Hepatocyte (in vitro differentiated cells): Measurements from ENCODE around the gene SGSM2. TPM values are rescaled to one million over a fixed set of nuclear protein-coding genes. Genes with fewer than 3 reads are reported as not detected.

Experiments
- DNase-seq: peaks from one replicate; pipeline ENCODE4 v3.0.0-alpha.2; 2016; ENCODE audit warnings: low spot score
- H2AFZ ChIP-seq: fragments of 200-600 bp; sonication (generic); 2 replicates; pipeline ENCODE4 v1.6.0; 2016; ENCODE audit warnings: antibody characterized with exemption, mild to moderate bottlenecking
- H3K27ac ChIP-seq: fragments of 200-600 bp; sonication (generic); 2 replicates; pipeline ENCODE4 v1.5.1; 2016; ENCODE audit warnings: mild to moderate bottlenecking
- H3K27me3 ChIP-seq: fragments of 200-600 bp; sonication (generic); 2 replicates; pipeline ENCODE4 v1.6.1; 2016
- H3K36me3 ChIP-seq: fragments of 200-600 bp; sonication (generic); replicated peaks from 2 replicates; pipeline ENCODE4 v1.5.1; 2016; ENCODE audit warnings: low read depth; ENCODE audit not compliant: insufficient read depth
- H3K4me1 ChIP-seq: fragments of 200-600 bp; sonication (generic); 2 replicates; pipeline ENCODE4 v1.5.1; 2016; ENCODE audit warnings: mild to moderate bottlenecking, moderate library complexity; ENCODE audit not compliant: insufficient read depth
- H3K4me2 ChIP-seq: fragments of 200-600 bp; sonication (generic); 2 replicates; pipeline ENCODE4 v1.6.0; 2016
- H3K4me3 ChIP-seq: fragments of 200-600 bp; sonication (generic); 2 replicates; pipeline ENCODE4 v1.5.1; 2016; ENCODE audit warnings: mild to moderate bottlenecking
- H3K79me2 ChIP-seq: fragments of 200-600 bp; sonication (generic); 2 replicates; pipeline ENCODE4 v1.6.0; 2017; ENCODE audit warnings: mild to moderate bottlenecking
- H3K9me2 ChIP-seq: fragments of 200-600 bp; sonication (generic); replicated peaks from 2 replicates; pipeline ENCODE4 v1.6.0; 2017; ENCODE audit warnings: mild to moderate bottlenecking; ENCODE audit not compliant: insufficient read depth
- H3K9me3 ChIP-seq: fragments of 200-600 bp; sonication (generic); 2 replicates; pipeline ENCODE4 v1.5.1; 2016; ENCODE audit warnings: low read depth, mild to moderate bottlenecking
- H4K20me1 ChIP-seq: fragments of 200-600 bp; sonication (generic); 2 replicates; pipeline ENCODE4 v1.6.0; 2016; ENCODE audit warnings: mild to moderate bottlenecking; ENCODE audit not compliant: insufficient read depth, poor library complexity, severe bottlenecking
- CTCF ChIP-seq: fragments of 200-600 bp; sonication (generic); IDR thresholded peaks from 2 replicates; pipeline ENCODE4 v1.5.1; 2016; ENCODE audit warnings: antibody characterized with exemption, mild to moderate bottlenecking; ENCODE audit not compliant: poor library complexity
- EZH2 ChIP-seq: fragments of 200-600 bp; sonication (generic); IDR thresholded peaks from 2 replicates; pipeline ENCODE4 v1.6.1; 2016; ENCODE audit warnings: antibody characterized with exemption, mild to moderate bottlenecking, borderline replicate concordance
- EZH2phosphoT487 ChIP-seq: fragments of 200-600 bp; sonication (generic); IDR thresholded peaks from one replicate; pipeline ENCODE4 v1.6.1; 2018; ENCODE audit warnings: antibody characterized with exemption, mild to moderate bottlenecking, low read depth, moderate library complexity; ENCODE audit not compliant: unreplicated experiment, severe bottlenecking
- WGBS: methylation state at CpG from one replicate; pipeline ENCODE4 v1.1.6; 2016; ENCODE audit warnings: low lambda C conversion rate; ENCODE audit errors: missing lambda C conversion rate; 5-methylcytosine and 5-hydroxymethylcytosine counted together
- polyA plus RNA-seq: library from polyadenylated mRNA; unstranded; fragments of >200 nt; fragmentation: Nextera tagmentation; extraction: Ambion mirVana; gene quantifications from 2 replicates; pipeline ENCODE4 v1.2.1, GENCODE V29; 2016
- total RNA-seq: library from RNA; depleted of rRNA; stranded (reverse); fragments of >200 nt; gene quantifications from 2 replicates; pipeline ENCODE4 v1.2.3, GENCODE V29; 2014

SGSM2 gene
- total and polyA plus RNA-seq, 2 experiments from 2014 or later, result 22.2 to 34.9 TPM

- H3K4me3 ChIP-seq, result peak overlapping the region; percentile 64
- WGBS, result under 1% methylated on average over 26 of the region's 92 CpGs
- H3K9me3 ChIP-seq, result no peaks in the 10 kb centered on the region
- no peaks in the 10 kb centered on the region for H3K36me3 ChIP-seq
- peak overlapping the region; percentile 100 for H3K4me2 ChIP-seq
- no peaks in the 10 kb centered on the region for H3K27me3 ChIP-seq
- H3K79me2 ChIP-seq, result peaks cover 36% of the 10 kb centered on the region
- H3K9me2 ChIP-seq, result no peaks in the 10 kb centered on the region
- H3K4me1 ChIP-seq, result peaks cover 8% of the 10 kb centered on the region
- peak overlapping the region; percentile 82 for H2AFZ ChIP-seq
- H4K20me1 ChIP-seq, result no peaks in the 10 kb centered on the region
- TF ChIP-seq EZH2phosphoT487, result no peak
- no peak for TF ChIP-seq EZH2
- no peak for TF ChIP-seq CTCF
- peak; percentile 84 for DNase-seq
- peak overlapping the region; percentile 85 for H3K27ac ChIP-seq
Measured at GRCh38 chr17:2337544-2338314, 428 bp downstream of the SGSM2 start.

DNA sequence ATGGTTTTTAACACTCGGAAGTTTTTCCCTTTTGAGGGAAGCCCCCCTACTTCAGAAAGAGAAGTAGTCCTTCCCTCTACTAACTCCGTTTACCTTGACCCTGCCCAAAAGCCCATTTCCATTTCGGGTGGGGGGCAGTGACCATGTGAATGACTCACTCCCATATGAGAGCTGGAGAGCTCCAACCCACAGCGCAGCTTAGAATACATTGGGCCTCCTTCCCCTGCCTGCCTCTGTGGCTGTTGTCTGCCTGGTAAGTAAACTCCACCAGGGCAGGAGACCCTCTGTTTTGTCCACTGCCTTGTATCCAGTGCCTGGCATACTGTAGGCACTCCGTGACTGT lies 985 bp downstream of the SGSM2 start:
- peaks cover 36% of the 10 kb centered on the region for H3K79me2 ChIP-seq
- peak overlapping the region; percentile 100 for H3K4me2 ChIP-seq
- H3K9me2 ChIP-seq, result no peaks in the 10 kb centered on the region
- no peak for TF ChIP-seq EZH2phosphoT487
- no peak for TF ChIP-seq CTCF
- no peak for TF ChIP-seq EZH2
- DNase-seq, result peak; percentile 61
- no peaks in the 10 kb centered on the region for H3K27me3 ChIP-seq
- no peaks in the 10 kb centered on the region for H4K20me1 ChIP-seq
- peak overlapping the region; percentile 82 for H2AFZ ChIP-seq
- peak overlapping the region; percentile 85 for H3K27ac ChIP-seq
- H3K4me3 ChIP-seq, result peak overlapping the region; percentile 64
- H3K9me3 ChIP-seq, result no peaks in the 10 kb centered on the region
- WGBS, result 22% methylated on average over 5 of the region's 5 CpGs
- peaks cover 8% of the 10 kb centered on the region for H3K4me1 ChIP-seq
- H3K36me3 ChIP-seq, result no peaks in the 10 kb centered on the region

DNA sequence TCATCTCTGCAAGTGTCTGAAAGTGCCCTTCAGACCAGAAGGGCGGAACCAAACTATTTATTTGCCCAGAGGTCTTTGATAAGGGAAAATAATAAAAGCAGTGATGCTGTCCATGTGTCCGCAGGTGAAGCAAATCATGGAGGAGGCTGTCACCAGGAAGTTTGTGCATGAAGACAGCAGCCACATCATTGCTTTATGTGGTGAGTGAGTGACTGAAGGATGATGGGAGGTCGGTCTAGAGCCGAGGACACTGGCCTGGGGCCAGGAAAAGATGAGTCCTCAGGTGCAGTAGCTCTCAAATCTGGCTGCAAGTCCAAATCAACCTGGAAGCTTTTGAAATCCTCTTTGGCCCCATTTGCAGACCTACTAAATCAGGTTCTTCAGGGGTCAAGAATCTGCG lies 6.1 kb downstream of the SGSM2 start:
- Histone ChIP-seq H3K27ac (no peak overlapping the region), H3K4me1 (peaks cover 12% of the 10 kb centered on the region), H3K27me3 (no peaks in the 10 kb centered on the region), H3K36me3 (no peaks in the 10 kb centered on the region), H2AFZ (no peak overlapping the region), H3K4me3 (no peak overlapping the region), H4K20me1 (no peaks in the 10 kb centered on the region), H3K79me2 (peaks cover 6% of the 10 kb centered on the region), H3K9me2 (no peaks in the 10 kb centered on the region), H3K9me3 (no peaks in the 10 kb centered on the region), H3K4me2 (no peak overlapping the region)
- no peak for DNase-seq
- TF ChIP-seq EZH2, result no peak
- no peak for TF ChIP-seq EZH2phosphoT487
- no peak for TF ChIP-seq CTCF
- WGBS, result 90% methylated on average over 5 of the region's 5 CpGs
